Effector memory CD4-positive, alpha-beta T cell (primary cell): ENCODE data around the gene IDH3G.
"Not testable (repeated sequence)": the region's sequence is repeated elsewhere in the genome, so short reads cannot be mapped to it uniquely, and the experiment has no call there.

Experiments used
- DNase-seq, 3 donors: peaks; one replicate each; pipeline ENCODE4 v3.0.0-alpha.2; 2020
- H3K27ac ChIP-seq: 2 replicates; pipeline ENCODE4 v1.7.0; 2013; ENCODE audit warnings: mild to moderate bottlenecking, low read length, moderate library complexity; ENCODE audit not compliant: insufficient read depth, poor library complexity, severe bottlenecking
- H3K27me3 ChIP-seq: replicated peaks from 2 replicates; pipeline ENCODE4 v1.7.0; 2013; ENCODE audit warnings: mild to moderate bottlenecking, low read length; ENCODE audit not compliant: insufficient read depth, control insufficient read depth, poor library complexity, severe bottlenecking
- H3K36me3 ChIP-seq: 2 replicates; pipeline ENCODE4 v1.7.0; 2013; ENCODE audit warnings: mild to moderate bottlenecking, low read length, moderate library complexity; ENCODE audit not compliant: control insufficient read depth, insufficient read depth
- H3K4me1 ChIP-seq: 2 replicates; pipeline ENCODE4 v1.7.0; 2013; ENCODE audit warnings: low read length, mild to moderate bottlenecking; ENCODE audit not compliant: control insufficient read depth, insufficient read depth, poor library complexity, severe bottlenecking
- H3K4me3 ChIP-seq: 2 replicates; pipeline ENCODE4 v1.7.0; 2013; ENCODE audit warnings: low read length, low read depth, mild to moderate bottlenecking; ENCODE audit not compliant: insufficient read depth, poor library complexity, severe bottlenecking
- H3K9me3 ChIP-seq: 2 replicates; pipeline ENCODE4 v1.7.0; 2013; ENCODE audit warnings: mild to moderate bottlenecking, low read length, moderate library complexity; ENCODE audit not compliant: control insufficient read depth

IDH3G gene

DNA sequence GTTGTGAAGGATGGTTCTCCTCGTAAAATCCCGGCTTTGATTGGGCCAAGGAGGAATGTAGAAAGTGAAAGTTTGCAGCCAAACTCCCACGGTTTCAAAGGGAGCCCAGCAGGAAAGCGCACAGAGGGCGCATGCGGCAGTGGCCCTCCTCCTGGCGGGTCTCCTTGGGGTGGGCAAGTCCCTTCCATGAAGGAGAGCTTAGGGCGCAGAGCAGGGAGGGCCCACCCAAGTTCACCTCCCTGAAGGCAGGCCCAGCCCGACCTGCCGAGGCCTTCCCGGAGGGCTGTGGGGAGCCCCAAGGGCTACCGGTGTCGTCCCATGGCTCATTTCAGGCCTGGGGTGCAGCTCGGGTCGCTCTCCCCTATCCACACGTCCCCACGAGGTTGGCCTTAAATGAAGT is 34.1 kb upstream of the IDH3G start:
- Histone ChIP-seq H3K27ac (no peak overlapping the region), H3K36me3 (no peaks in the 10 kb centered on the region), H3K27me3 (no peaks in the 10 kb centered on the region), H3K9me3 (no peaks in the 10 kb centered on the region), H3K4me1 (peaks cover 5% of the 10 kb centered on the region), H3K4me3 (no peak overlapping the region)
- no peak for DNase-seq

DNA sequence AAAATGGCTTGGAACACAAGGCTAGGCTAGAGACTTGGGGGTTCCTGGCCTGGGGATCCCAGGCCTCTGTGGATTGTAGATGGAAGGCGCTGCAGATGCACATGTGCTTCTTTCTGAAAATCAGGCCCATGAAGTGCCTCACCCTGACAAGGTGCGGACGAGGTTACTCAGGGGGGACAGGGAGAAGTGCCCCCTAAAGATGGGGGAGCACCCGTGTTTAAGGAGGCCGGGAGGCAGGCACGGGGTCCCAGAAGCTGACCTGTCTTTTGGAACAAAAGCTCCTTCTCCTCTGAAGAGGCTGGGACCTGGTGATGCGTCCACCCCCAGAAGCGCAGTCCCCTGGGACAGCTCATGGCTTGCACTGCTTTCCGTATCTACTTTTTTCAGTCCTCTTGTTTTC is 33.7 kb upstream of the IDH3G start:
- H3K27me3 ChIP-seq: no peaks in the 10 kb centered on the region
- no peaks in the 10 kb centered on the region for H3K36me3 ChIP-seq
- H3K9me3 ChIP-seq: no peaks in the 10 kb centered on the region
- no peak for DNase-seq
- H3K27ac ChIP-seq: no peak overlapping the region
- no peak overlapping the region for H3K4me3 ChIP-seq
- peaks cover 5% of the 10 kb centered on the region for H3K4me1 ChIP-seq

DNA sequence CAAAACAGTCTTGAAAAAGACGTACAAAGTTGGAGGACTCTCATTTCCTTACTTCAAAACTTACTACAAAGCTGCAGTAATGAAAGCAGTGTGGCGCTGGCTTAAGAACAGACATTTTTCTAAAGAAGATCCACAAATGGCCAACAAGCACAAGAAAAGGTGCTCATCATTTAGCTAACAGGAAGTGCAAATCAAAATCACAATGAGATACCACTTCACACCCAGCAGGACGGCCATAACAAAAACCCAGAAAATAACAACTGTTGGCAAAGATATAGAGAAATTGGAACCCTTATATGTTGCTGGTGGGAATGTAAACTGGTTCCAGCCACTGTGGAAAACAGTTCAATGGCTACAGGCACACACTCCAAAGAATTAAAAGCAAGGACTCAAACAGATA is 32.8 kb upstream of the IDH3G start:
- Histone ChIP-seq H3K27me3 (no peaks in the 10 kb centered on the region), H3K36me3 (no peaks in the 10 kb centered on the region), H3K4me3 (no peak overlapping the region), H3K9me3 (no peaks in the 10 kb centered on the region), H3K27ac (no peak overlapping the region), H3K4me1 (peaks cover 11% of the 10 kb centered on the region)
- no peak for DNase-seq

DNA sequence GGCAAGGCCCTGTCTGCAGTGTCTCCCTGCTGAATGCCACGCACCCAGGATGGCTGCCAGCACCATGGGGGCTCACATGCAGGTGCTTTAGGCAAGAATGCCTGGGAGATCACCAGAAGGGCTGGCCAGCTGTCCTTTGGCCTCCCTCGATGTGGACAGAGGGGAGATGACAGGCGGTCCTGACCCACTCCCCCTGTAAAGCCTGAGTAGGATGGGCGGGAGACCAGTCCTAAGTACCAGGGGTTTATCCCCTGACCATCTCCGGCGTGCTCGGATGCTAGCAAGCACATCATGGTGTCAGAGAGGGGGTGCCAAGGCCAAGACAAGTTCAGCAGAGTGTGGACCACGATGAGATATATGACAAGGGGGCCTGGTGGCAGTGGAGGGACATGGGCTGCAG is 30.9 kb upstream of the IDH3G start:
- Histone ChIP-seq H3K36me3 (no peaks in the 10 kb centered on the region), H3K27me3 (no peaks in the 10 kb centered on the region), H3K4me1 (peaks cover 21% of the 10 kb centered on the region), H3K4me3 (no peak overlapping the region), H3K27ac (no peak overlapping the region), H3K9me3 (no peaks in the 10 kb centered on the region)
- no peak for DNase-seq

DNA sequence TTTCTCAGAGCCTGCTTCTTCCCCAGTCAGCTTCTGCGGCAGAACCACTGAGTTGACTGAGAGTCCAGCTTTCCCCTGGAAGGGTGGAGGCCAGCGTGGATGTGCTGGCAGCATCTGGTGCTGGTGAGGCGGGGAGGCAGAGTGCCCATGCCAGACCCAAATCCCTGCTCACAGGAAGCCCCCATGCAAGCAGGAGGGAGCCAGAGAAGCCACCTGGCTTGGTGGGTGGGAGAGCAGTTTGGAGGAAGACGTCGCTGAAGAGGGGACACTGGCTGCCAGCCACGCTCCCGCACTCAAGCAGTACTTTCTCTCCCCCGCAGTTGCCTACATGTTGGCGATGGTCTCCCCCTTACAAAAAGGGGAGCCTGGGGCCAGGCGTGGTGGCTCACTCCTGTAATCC is 30.2 kb upstream of the IDH3G start:
- no peaks in the 10 kb centered on the region for H3K36me3 ChIP-seq
- H3K27ac ChIP-seq: no peak overlapping the region
- H3K9me3 ChIP-seq: no peaks in the 10 kb centered on the region
- no peaks in the 10 kb centered on the region for H3K27me3 ChIP-seq
- H3K4me3 ChIP-seq: no peak overlapping the region
- H3K4me1 ChIP-seq: peaks cover 26% of the 10 kb centered on the region
- no peak for DNase-seq

DNA sequence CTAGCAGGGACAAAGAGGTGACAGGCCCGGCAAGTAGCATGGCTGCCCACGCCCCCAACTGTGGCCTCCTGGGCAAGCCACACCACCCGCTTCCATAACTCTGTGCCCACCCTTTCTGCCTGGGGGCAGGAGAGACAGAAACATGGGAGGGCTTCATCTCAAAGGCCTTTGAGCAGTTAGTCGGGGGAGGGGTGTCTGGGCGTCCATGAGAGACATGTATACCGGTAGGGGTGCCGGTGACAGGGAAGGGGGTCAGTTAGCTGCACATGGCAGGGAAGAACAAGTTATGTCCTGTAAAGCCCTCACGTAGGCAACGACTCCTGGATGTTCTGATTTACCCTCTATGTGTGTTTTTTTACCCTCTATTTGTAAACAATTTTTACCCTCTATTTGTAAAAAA is 26.9 kb upstream of the IDH3G start:
- H3K4me3 ChIP-seq: no peak overlapping the region
- peaks cover 33% of the 10 kb centered on the region for H3K4me1 ChIP-seq
- no peaks in the 10 kb centered on the region for H3K9me3 ChIP-seq
- no peak for DNase-seq
- H3K27ac ChIP-seq: no peak overlapping the region
- no peaks in the 10 kb centered on the region for H3K36me3 ChIP-seq
- no peaks in the 10 kb centered on the region for H3K27me3 ChIP-seq

DNA sequence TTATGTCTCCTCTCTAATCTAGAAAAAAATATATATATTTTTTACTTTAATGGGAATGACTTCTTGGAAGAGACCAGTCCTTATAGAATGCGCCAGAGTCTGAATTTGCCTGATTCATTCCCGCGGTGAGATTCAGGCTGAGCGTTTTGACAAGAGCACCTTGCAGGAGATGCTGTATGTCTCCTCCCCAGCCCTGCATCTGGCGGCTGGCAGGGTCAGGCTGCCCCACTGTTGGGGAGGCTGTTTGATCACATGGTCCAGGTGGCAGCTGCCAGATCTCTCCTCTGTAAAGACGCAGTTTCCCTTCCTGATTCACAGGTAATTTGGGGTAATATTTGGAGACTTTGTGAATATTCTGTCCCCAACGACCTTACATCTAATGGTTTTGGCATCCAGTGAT is 26.4 kb upstream of the IDH3G start:
- no peaks in the 10 kb centered on the region for H3K27me3 ChIP-seq
- H3K27ac ChIP-seq: no peak overlapping the region
- DNase-seq: no peak
- no peaks in the 10 kb centered on the region for H3K9me3 ChIP-seq
- H3K4me1 ChIP-seq: peaks cover 33% of the 10 kb centered on the region
- no peak overlapping the region for H3K4me3 ChIP-seq
- no peaks in the 10 kb centered on the region for H3K36me3 ChIP-seq

DNA sequence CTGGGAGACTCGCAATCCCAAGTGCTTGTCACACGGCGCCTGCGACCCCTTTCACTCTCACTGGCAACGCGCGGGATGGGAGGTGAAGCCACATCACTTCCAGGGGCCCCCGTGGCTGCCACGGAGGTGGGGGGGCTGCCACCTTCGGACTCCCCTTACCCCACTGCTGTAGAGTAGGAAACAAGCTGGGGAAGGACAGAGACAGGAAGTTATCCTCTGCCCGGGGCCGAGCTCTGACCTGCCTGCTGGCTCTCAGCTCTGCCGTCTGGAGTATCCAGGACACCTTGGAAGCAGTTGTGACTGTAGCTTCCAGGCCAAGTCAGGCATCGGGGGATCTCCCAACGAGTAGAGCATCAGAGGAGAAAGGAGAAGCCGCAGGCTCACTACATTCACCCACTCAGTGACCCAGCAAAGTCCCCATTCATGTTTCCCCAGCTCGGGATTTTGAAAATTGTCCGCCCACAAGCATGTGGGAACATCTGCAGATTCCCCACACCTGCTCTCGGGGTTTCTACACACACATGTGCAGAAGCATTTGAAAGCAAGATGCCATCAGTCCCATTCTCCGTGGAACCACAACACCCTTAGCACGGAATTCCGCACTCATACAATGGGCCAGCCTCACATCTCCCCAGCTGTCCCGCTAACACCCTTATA is 25.3 kb upstream of the IDH3G start:
- no peak overlapping the region for H3K27ac ChIP-seq
- H3K9me3 ChIP-seq: no peaks in the 10 kb centered on the region
- DNase-seq: no peak
- H3K4me3 ChIP-seq: peak overlapping the region; percentile 33
- peaks cover 33% of the 10 kb centered on the region for H3K4me1 ChIP-seq
- H3K36me3 ChIP-seq: no peaks in the 10 kb centered on the region
- H3K27me3 ChIP-seq: no peaks in the 10 kb centered on the region

DNA sequence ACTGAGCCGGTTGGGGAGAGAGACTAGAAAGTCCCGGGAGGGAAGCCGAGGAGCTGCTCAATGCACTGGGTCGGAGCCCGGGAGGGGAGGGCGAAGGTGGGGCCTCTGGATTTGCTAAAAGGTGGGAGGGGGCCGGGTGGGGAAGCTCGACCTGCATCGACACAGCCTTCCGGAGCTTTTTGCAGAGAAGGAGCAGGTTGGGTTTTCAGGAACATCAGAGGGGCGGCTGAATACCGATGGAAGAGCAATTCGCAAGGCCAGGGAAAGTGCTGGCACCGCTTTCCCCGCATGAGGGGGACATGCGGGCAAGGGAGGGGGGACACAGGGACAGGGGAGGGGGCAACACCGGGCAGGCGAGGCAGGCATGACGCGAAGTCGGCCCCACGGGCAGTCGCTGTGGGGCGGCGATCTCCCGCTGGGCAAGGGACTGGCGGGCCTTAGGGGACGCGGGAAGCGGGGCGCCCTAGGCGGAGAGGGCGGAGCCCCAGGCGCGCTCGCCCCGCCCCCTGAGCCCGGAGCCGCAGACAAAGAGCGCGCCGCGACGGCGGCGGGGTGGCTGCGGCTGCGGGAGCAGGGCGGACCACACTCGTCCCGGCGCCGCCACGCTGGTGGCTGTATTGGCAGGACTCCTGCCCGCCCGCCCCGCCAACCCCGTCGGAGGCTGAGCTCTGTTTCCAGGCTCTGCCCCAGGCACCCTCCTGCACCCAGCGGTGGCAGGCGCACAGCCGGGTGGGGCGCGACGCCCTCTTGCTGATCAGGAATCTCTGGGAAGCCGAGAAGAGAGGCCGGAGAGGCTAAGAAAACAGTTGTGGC is 24.6 kb upstream of the IDH3G start:
- Histone ChIP-seq H3K9me3 (no peaks in the 10 kb centered on the region), H3K27me3 (no peaks in the 10 kb centered on the region), H3K4me1 (peaks cover 33% of the 10 kb centered on the region), H3K4me3 (peak overlapping the region; percentile 33), H3K27ac (no peak overlapping the region), H3K36me3 (no peaks in the 10 kb centered on the region)
- peak; percentile 41 to 49 (median 48) for DNase-seq

DNA sequence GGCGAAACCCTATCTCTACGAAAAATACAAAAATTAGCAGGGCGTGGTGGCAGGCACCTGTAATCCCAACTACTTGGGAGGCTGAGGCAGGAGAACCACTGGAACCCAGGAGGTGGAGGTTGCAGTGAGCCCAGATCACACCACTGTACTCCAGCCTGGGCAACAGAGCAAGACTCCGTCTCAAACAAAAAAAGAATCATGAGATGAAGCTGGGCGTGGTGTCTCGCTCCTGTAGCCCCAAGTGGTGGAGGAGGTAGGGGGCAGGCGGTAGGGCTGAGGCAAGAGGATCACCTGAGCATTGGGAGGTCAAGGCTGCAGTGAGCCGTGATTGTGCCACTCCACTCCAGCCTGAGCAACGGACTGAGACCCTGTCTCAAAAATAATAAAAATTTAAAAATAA is 23.9 kb upstream of the IDH3G start:
- peaks cover 33% of the 10 kb centered on the region for H3K4me1 ChIP-seq
- not testable (repeated sequence) for H3K27me3 ChIP-seq, H3K9me3 ChIP-seq, DNase-seq, H3K36me3 ChIP-seq, H3K4me3 ChIP-seq, H3K27ac ChIP-seq
